ENCODE results near the gene BUD31.

- TF ChIP-seq CTCF (IDR thresholded peaks at IDR 0.05; ENCODE audit: low read depth, low read length, poor library complexity, severe bottlenecking) = no peak
- no peak for TF ChIP-seq EZH2phosphoT487 (IDR thresholded peaks at IDR 0.05; ENCODE audit: borderline replicate concordance, low read length)
Measured at GRCh38 chr7:99373091-99374066, 35.4 kb upstream of the BUD31 start.
